HEK293 (cell line): ENCODE measurements around the gene TOMM7.

ENCODE experiments used
- CTCF ChIA-PET: fragments of 350-600 bp; formaldehyde crosslinking; extraction: SDS; loops from one replicate; lab custom pipeline; 2021; ENCODE audit warnings: antibody characterized with exemption; lab: Yijun Ruan, JAX
- POLR2A ChIA-PET: fragments of 300-600 bp; formaldehyde crosslinking; extraction: SDS; loops from one replicate; lab custom pipeline; 2020; ENCODE audit warnings: antibody characterized with exemption, inconsistent platforms; lab: Yijun Ruan, JAX
- H3K27ac ChIP-seq: fragments of 200-500 bp; sonication (Bioruptor generic); 2 replicates; pipeline ENCODE4 v1.5.1; 2014; ENCODE audit warnings: low read depth, low read length, control low read depth, inconsistent platforms; ENCODE audit errors: extremely low read depth
- H3K36me3 ChIP-seq, 2 experiments: fragments of 200-500 bp in 1 of 2; sonication (Bioruptor generic) in 1 of 2; 1 replicate in 1 of 2; 2 replicates in 1 of 2; pipeline ENCODE4 v1.5.1; 2014 to 2017; ENCODE audit warnings: inconsistent platforms in 2 of 2, low read length in 2 of 2; ENCODE audit not compliant: control insufficient read depth in 2 of 2, insufficient read depth in 1 of 2
- H3K4me1 ChIP-seq: fragments of 200-500 bp; sonication (Bioruptor generic); 2 replicates; pipeline ENCODE4 v1.5.1; 2014; ENCODE audit warnings: mild to moderate bottlenecking, low read length, inconsistent platforms; ENCODE audit not compliant: control insufficient read depth, insufficient read depth
- H3K4me3 ChIP-seq: 2 replicates; pipeline ENCODE4 v1.5.1; 2011; ENCODE audit warnings: low read depth, mild to moderate bottlenecking, control low read depth, low read length, moderate library complexity
- H3K9me3 ChIP-seq: fragments of 200-500 bp; sonication (Bioruptor generic); 2 replicates; pipeline ENCODE4 v1.5.1; 2014; ENCODE audit warnings: low read depth, low read length, inconsistent platforms; ENCODE audit not compliant: control insufficient read depth, insufficient read depth
- AEBP2 ChIP-seq: fragments of 450-650 bp; formaldehyde crosslinking; IDR thresholded peaks from 2 replicates; pipeline ENCODE4 v1.5.1; 2016; ENCODE audit warnings: missing biosample characterization, missing genetic modification characterization, borderline replicate concordance
- ATF2 ChIP-seq: fragments of 450-650 bp; formaldehyde crosslinking; IDR thresholded peaks from 2 replicates; pipeline ENCODE4 v1.5.1; 2016; ENCODE audit warnings: missing biosample characterization, missing genetic modification characterization, low read depth
- ELK4 ChIP-seq: IDR thresholded peaks from 2 replicates; pipeline ENCODE4 v1.6.1; 2011; ENCODE audit warnings: mild to moderate bottlenecking, low read depth, low read length, borderline replicate concordance
- GLIS2 ChIP-seq: fragments of 450-650 bp; formaldehyde crosslinking; IDR thresholded peaks from 2 replicates; pipeline ENCODE4 v1.5.1; 2016; ENCODE audit warnings: missing biosample characterization, missing genetic modification characterization
- HOXD13 ChIP-seq: sonication (generic); formaldehyde crosslinking; IDR thresholded peaks from 2 replicates; pipeline ENCODE4 v1.8.0; 2022; ENCODE audit warnings: missing genetic modification reagents, borderline replicate concordance
- KLF7 ChIP-seq: fragments of 450-650 bp; formaldehyde crosslinking; IDR thresholded peaks from 2 replicates; pipeline ENCODE4 v1.5.1; 2016; ENCODE audit warnings: missing biosample characterization, missing genetic modification characterization, borderline replicate concordance
- OVOL3 ChIP-seq: fragments of 450-650 bp; formaldehyde crosslinking; IDR thresholded peaks from 2 replicates; pipeline ENCODE4 v1.5.1; 2016; ENCODE audit warnings: missing biosample characterization, missing genetic modification characterization
- PRDM4 ChIP-seq: fragments of 450-650 bp; formaldehyde crosslinking; IDR thresholded peaks from 2 replicates; pipeline ENCODE4 v1.5.1; 2017; ENCODE audit warnings: missing biosample characterization, missing genetic modification characterization
- PRDM6 ChIP-seq: fragments of 450-650 bp; formaldehyde crosslinking; IDR thresholded peaks from 2 replicates; pipeline ENCODE4 v1.5.1; 2017; ENCODE audit warnings: missing biosample characterization, missing genetic modification characterization
- SALL2 ChIP-seq: fragments of 450-650 bp; formaldehyde crosslinking; IDR thresholded peaks from 2 replicates; pipeline ENCODE4 v1.5.0; 2017; ENCODE audit warnings: missing biosample characterization, mild to moderate bottlenecking, missing genetic modification characterization, borderline replicate concordance
- TRIM28 ChIP-seq: IDR thresholded peaks from 2 replicates; pipeline ENCODE4 v1.6.1; 2011; ENCODE audit warnings: low read length, control low read depth, borderline replicate concordance
- ZBTB44 ChIP-seq: fragments of 450-650 bp; IDR thresholded peaks from 2 replicates; pipeline ENCODE4 v1.5.1; 2018; ENCODE audit warnings: missing biosample characterization, mild to moderate bottlenecking, missing genetic modification characterization
- ZBTB7A ChIP-seq: fragments of 450-650 bp; formaldehyde crosslinking; IDR thresholded peaks from 2 replicates; pipeline ENCODE4 v1.5.1; 2016; ENCODE audit warnings: low read depth, missing biosample characterization, missing genetic modification characterization
- ZEB2 ChIP-seq: fragments of 450-650 bp; formaldehyde crosslinking; IDR thresholded peaks from 2 replicates; pipeline ENCODE4 v1.5.1; 2016; ENCODE audit warnings: missing biosample characterization, missing genetic modification characterization
- ZNF184 ChIP-seq: fragments of 450-650 bp; IDR thresholded peaks from 2 replicates; pipeline ENCODE4 v1.5.1; 2018; ENCODE audit warnings: missing biosample characterization, mild to moderate bottlenecking, missing genetic modification characterization
- ZNF221 ChIP-seq: fragments of 450-650 bp; formaldehyde crosslinking; IDR thresholded peaks from 2 replicates; pipeline ENCODE4 v1.5.1; 2017; ENCODE audit warnings: missing biosample characterization, missing genetic modification characterization, borderline replicate concordance
- ZNF433 ChIP-seq: fragments of 450-650 bp; formaldehyde crosslinking; IDR thresholded peaks from 2 replicates; pipeline ENCODE4 v1.5.1; 2016; ENCODE audit warnings: missing biosample characterization, missing genetic modification characterization, low read depth
- ZNF521 ChIP-seq: fragments of 450-650 bp; formaldehyde crosslinking; IDR thresholded peaks from 2 replicates; pipeline ENCODE4 v1.5.1; 2017; ENCODE audit warnings: missing biosample characterization, mild to moderate bottlenecking, missing genetic modification characterization
- ZNF623 ChIP-seq: fragments of 450-650 bp; formaldehyde crosslinking; IDR thresholded peaks from 2 replicates; pipeline ENCODE4 v1.5.1; 2016; ENCODE audit warnings: missing biosample characterization, missing genetic modification characterization
- ZNF629 ChIP-seq: fragments of 450-650 bp; formaldehyde crosslinking; IDR thresholded peaks from 2 replicates; pipeline ENCODE4 v1.5.1; 2017; ENCODE audit warnings: missing biosample characterization, missing genetic modification characterization
- ZNF777 ChIP-seq: fragments of 450-650 bp; formaldehyde crosslinking; IDR thresholded peaks from 2 replicates; pipeline ENCODE4 v1.5.1; 2017; ENCODE audit warnings: missing biosample characterization, missing genetic modification characterization, borderline replicate concordance
- ZNF830 ChIP-seq: fragments of 450-650 bp; IDR thresholded peaks from 2 replicates; pipeline ENCODE4 v1.5.0; 2018; ENCODE audit warnings: missing biosample characterization, missing genetic modification characterization, low read depth, mild to moderate bottlenecking, moderate library complexity
- ZSCAN23 ChIP-seq: fragments of 450-650 bp; formaldehyde crosslinking; IDR thresholded peaks from 2 replicates; pipeline ENCODE4 v1.5.1; 2016; ENCODE audit warnings: missing biosample characterization, missing genetic modification characterization

Gene TOMM7

GRCh38 chr7:22868509-22868908, 45.9 kb upstream of the TOMM7 start:
- Histone ChIP-seq H3K9me3 (no peaks in the 10 kb centered on the region), H3K36me3 (no peaks in the 10 kb centered on the region), H3K4me1 (no peaks in the 10 kb centered on the region), H3K27ac (no peak overlapping the region), H3K4me3 (no peak overlapping the region)
- CTCF ChIA-PET, result interaction anchor here (0.6 kb wide), 1 partner anchor 728 kb away, joined by 4 read pairs; no protein-coding TSS in a partner anchor
- TF ChIP-seq ZNF629 (no peak), ZNF433 (tag by site-specific recombination) (no peak), PRDM6 (tag by site-specific recombination) (no peak), ZNF184 (no peak), KLF7 (no peak), ZEB2 (tag by site-specific recombination) (no peak), ZNF623 (tag by site-specific recombination) (no peak), ZSCAN23 (no peak), ZBTB44 (tag by site-specific recombination) (no peak), ZNF521 (tag by site-specific recombination) (no peak)
- POLR2A ChIA-PET, result no interaction called here

GRCh38 chr7:22867589-22867988, 44.9 kb upstream of the TOMM7 start:
- ChIA-PET CTCF (no interaction called here), POLR2A (no interaction called here)
- H3K9me3 ChIP-seq, result no peaks in the 10 kb centered on the region
- H3K4me1 ChIP-seq, result no peaks in the 10 kb centered on the region
- no peaks in the 10 kb centered on the region for H3K36me3 ChIP-seq
- no peak for TF ChIP-seq ZNF777 (tag by site-specific recombination)
- no peak for TF ChIP-seq OVOL3 (tag by site-specific recombination)
- no peak overlapping the region for H3K4me3 ChIP-seq
- no peak overlapping the region for H3K27ac ChIP-seq

GRCh38 chr7:22867003-22867402, 44.4 kb upstream of the TOMM7 start:
- POLR2A ChIA-PET, result no interaction called here
- CTCF ChIA-PET, result no interaction called here
- no peaks in the 10 kb centered on the region for H3K9me3 ChIP-seq
- no peaks in the 10 kb centered on the region for H3K36me3 ChIP-seq
- no peak overlapping the region for H3K4me3 ChIP-seq
- H3K4me1 ChIP-seq, result no peaks in the 10 kb centered on the region
- no peak overlapping the region for H3K27ac ChIP-seq
- TF ChIP-seq TRIM28, result no peak
- no peak for TF ChIP-seq AEBP2 (tag by site-specific recombination)
- TF ChIP-seq ZBTB7A, result no peak
- TF ChIP-seq ELK4, result no peak
- no peak for TF ChIP-seq ATF2 (tag by site-specific recombination)
- no peak for TF ChIP-seq SALL2 (tag by site-specific recombination)
- TF ChIP-seq GLIS2 (tag by site-specific recombination), result no peak
- no peak for TF ChIP-seq ZNF221 (tag by site-specific recombination)
- no peak for TF ChIP-seq PRDM4 (tag by site-specific recombination)
- TF ChIP-seq HOXD13 (CRISPR knock-in tag), result no peak
- no peak for TF ChIP-seq ZNF830 (tag by site-specific recombination)
